Panc1 (cell line): Measurements from ENCODE around the gene DCAF4. TPM values are rescaled to one million over a fixed set of nuclear protein-coding genes. Genes with fewer than 3 reads are reported as not detected.

Source experiments
- ATAC-seq: fragments of 200-7000 bp; cut with Tn5 transposase; 2 replicates; pipeline ENCODE4 v1.9.1; 2020; ENCODE audit warnings: mild to moderate bottlenecking, moderate library complexity
- BruUV-seq: library from RNA; stranded (reverse); fragments of 400-500 nt; replicated peaks from 2 replicates; lab custom pipeline; 2021; lab: Mats Ljungman, UMichigan
- CTCF ChIA-PET: fragments of 300-600 bp; sonication (Branson Sonifier 250); formaldehyde crosslinking; loops from one replicate; lab custom pipeline; 2022; ENCODE audit warnings: antibody characterized with exemption; lab: Charles Lee
- POLR2A ChIA-PET: fragments of 300-600 bp; sonication (Branson Sonifier 250); formaldehyde crosslinking; loops from one replicate; lab custom pipeline; 2022; ENCODE audit warnings: antibody characterized with exemption; lab: Charles Lee
- DNase-seq: peaks from one replicate; pipeline ENCODE4 v3.0.0-alpha.2; 2010; ENCODE audit warnings: low read depth, low spot score
- H3K27ac ChIP-seq: 2 replicates; pipeline ENCODE4 v1.5.1; 2011; ENCODE audit warnings: mild to moderate bottlenecking, low read length, inconsistent platforms
- H3K27me3 ChIP-seq: fragments of 200-500 bp; sonication (Bioruptor generic); 2 replicates; pipeline ENCODE4 v1.6.0; 2014; ENCODE audit warnings: low read length, inconsistent platforms; ENCODE audit not compliant: control insufficient read depth, insufficient read depth
- H3K36me3 ChIP-seq: fragments of 200-500 bp; sonication (Bioruptor generic); 2 replicates; pipeline ENCODE4 v1.5.1; 2014; ENCODE audit warnings: inconsistent platforms, mild to moderate bottlenecking, low read length, moderate library complexity; ENCODE audit not compliant: control insufficient read depth, insufficient read depth
- H3K4me1 ChIP-seq: 2 replicates; pipeline ENCODE4 v1.5.1; 2011; ENCODE audit warnings: inconsistent platforms, mild to moderate bottlenecking, low read length, moderate library complexity; ENCODE audit not compliant: control insufficient read depth, insufficient read depth
- H3K4me3 ChIP-seq, 2 experiments: 2 replicates each; pipeline ENCODE4 v1.5.1; 2011 to 2012; ENCODE audit warnings: low read depth in 2 of 2, low read length in 2 of 2, mild to moderate bottlenecking in 2 of 2, inconsistent platforms in 1 of 2, moderate library complexity in 1 of 2
- H3K9me3 ChIP-seq: fragments of 200-500 bp; sonication (Bioruptor generic); 2 replicates; pipeline ENCODE4 v1.5.1; 2014; ENCODE audit warnings: low read depth, mild to moderate bottlenecking, inconsistent platforms, low read length, moderate library complexity; ENCODE audit not compliant: control insufficient read depth, insufficient read depth
- CTCF ChIP-seq: fragments of 450-650 bp; IDR thresholded peaks from 2 replicates; pipeline ENCODE4 v1.5.1; 2017; ENCODE audit warnings: mild to moderate bottlenecking
- POLR2AphosphoS5 ChIP-seq: IDR thresholded peaks from 2 replicates; pipeline ENCODE4 v1.6.1; 2012; ENCODE audit warnings: mild to moderate bottlenecking, low read depth, low read length, moderate library complexity
- SIN3A ChIP-seq: IDR thresholded peaks from 2 replicates; pipeline ENCODE4 v1.6.1; 2012; ENCODE audit warnings: low read depth, mild to moderate bottlenecking, low read length, moderate library complexity, borderline replicate concordance; ENCODE audit not compliant: insufficient read depth
- TCF7L2 ChIP-seq: IDR thresholded peaks from 2 replicates; pipeline ENCODE4 v1.6.1; 2011; ENCODE audit warnings: mild to moderate bottlenecking, low read depth, low read length, inconsistent platforms
- in situ Hi-C: cut with HindIII; loops from 2 replicates; pipeline ENCODE4 v1.10.0; 2016; ENCODE audit warnings: low sequenced_read_pairs, low pct_unique_long_range_greater_than_20kb
- intact Hi-C: fragments of 100-400 bp; cut with micrococcal nuclease; formaldehyde crosslinking; loops from one replicate; pipeline ENCODE4 v1.10.0; 2022; ENCODE audit not compliant: unreplicated experiment
- total RNA-seq: library from RNA; stranded (reverse); gene quantifications from one replicate; pipeline ENCODE4 v1.2.1, GENCODE V29; 2021; ENCODE audit not compliant: unreplicated experiment
- TF ChIP-seq, protein P1 (sequence below), 2 experiments: IDR thresholded peaks; 2 replicates each; pipeline ENCODE4 v1.6.1; 2011 to 2012; ENCODE audit warnings: low read depth in 2 of 2, control low read depth in 1 of 2, low read length in 1 of 2, mild to moderate bottlenecking in 1 of 2, moderate library complexity in 1 of 2; ENCODE audit not compliant: insufficient read depth in 1 of 2

DCAF4 gene
- total RNA-seq, 1 experiment from 2014 or later, result 18.2 TPM

GRCh38 chr14:72996916-72997315, 70.7 kb downstream of the DCAF4 start:
- H3K4me3 ChIP-seq, result no peak overlapping the region
- ChIA-PET CTCF (no interaction called here), POLR2A (no interaction called here)
- no peaks in the 10 kb centered on the region for H3K4me1 ChIP-seq
- no TSS peak for BruUV-seq
- TF ChIP-seq CTCF, result no peak
- TF ChIP-seq, protein P1, sequence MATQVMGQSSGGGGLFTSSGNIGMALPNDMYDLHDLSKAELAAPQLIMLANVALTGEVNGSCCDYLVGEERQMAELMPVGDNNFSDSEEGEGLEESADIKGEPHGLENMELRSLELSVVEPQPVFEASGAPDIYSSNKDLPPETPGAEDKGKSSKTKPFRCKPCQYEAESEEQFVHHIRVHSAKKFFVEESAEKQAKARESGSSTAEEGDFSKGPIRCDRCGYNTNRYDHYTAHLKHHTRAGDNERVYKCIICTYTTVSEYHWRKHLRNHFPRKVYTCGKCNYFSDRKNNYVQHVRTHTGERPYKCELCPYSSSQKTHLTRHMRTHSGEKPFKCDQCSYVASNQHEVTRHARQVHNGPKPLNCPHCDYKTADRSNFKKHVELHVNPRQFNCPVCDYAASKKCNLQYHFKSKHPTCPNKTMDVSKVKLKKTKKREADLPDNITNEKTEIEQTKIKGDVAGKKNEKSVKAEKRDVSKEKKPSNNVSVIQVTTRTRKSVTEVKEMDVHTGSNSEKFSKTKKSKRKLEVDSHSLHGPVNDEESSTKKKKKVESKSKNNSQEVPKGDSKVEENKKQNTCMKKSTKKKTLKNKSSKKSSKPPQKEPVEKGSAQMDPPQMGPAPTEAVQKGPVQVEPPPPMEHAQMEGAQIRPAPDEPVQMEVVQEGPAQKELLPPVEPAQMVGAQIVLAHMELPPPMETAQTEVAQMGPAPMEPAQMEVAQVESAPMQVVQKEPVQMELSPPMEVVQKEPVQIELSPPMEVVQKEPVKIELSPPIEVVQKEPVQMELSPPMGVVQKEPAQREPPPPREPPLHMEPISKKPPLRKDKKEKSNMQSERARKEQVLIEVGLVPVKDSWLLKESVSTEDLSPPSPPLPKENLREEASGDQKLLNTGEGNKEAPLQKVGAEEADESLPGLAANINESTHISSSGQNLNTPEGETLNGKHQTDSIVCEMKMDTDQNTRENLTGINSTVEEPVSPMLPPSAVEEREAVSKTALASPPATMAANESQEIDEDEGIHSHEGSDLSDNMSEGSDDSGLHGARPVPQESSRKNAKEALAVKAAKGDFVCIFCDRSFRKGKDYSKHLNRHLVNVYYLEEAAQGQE (IDR thresholded peaks at IDR 0.05; ENCODE audit: insufficient read depth in 1 of 2, low read depth in 2 of 2, low read length in 1 of 2), result peak in 1 of 2 experiments; percentile 48; a peak in 1 of 4 replicates
- TF ChIP-seq SIN3A, result no peak
- no peak for TF ChIP-seq POLR2AphosphoS5
- no peak for TF ChIP-seq TCF7L2
- intact Hi-C loops, result no loop called here
- H3K36me3 ChIP-seq, result peaks cover 7% of the 10 kb centered on the region
- no peak overlapping the region for H3K27ac ChIP-seq
- no peak for ATAC-seq
- no peaks in the 10 kb centered on the region for H3K27me3 ChIP-seq
- H3K9me3 ChIP-seq, result no peaks in the 10 kb centered on the region
- no peak for DNase-seq
- in situ Hi-C loops, result no loop called here

DNA sequence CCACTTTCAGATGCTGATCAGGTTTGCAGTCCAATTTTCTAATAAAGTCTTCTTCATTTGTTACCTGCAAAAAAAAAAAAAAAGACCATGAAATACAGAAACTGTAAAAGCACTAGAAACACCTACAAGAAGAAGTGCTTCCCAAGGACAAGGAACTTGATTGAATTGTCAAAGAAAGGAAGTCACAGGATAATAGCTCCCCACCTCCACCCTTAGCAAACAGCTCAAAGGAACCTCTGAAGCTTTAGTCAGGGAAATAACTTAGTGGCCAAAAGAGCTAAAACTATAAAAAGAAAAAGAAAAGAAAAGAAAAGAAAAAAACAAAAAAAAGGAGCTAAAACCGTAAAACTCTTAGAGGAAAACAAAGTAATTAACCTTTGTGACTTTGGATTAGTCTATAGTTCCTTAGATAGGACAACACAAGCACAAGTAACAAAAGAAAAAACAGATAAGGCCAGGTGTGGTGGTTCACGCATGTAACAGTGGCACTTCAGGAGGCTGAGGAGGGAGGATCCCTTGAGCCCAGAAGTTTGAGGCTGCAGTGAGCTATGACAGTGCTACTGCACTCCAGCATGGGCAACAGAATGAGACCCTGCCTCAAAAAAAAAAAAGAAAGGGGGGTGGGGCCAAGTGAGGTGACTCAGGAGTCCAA, 72.1 kb downstream of the DCAF4 start:
- DNase-seq (no peak), ATAC-seq (no peak)
- Histone ChIP-seq H3K4me1 (no peaks in the 10 kb centered on the region), H3K27me3 (no peaks in the 10 kb centered on the region), H3K27ac (no peak overlapping the region), H3K36me3 (peaks cover 7% of the 10 kb centered on the region), H3K4me3 (no peak overlapping the region), H3K9me3 (no peaks in the 10 kb centered on the region)
- in situ Hi-C loops (no loop called here), intact Hi-C loops (no loop called here)
- no TSS peak for BruUV-seq
- TF ChIP-seq TCF7L2 (no peak), CTCF (no peak), POLR2AphosphoS5 (no peak), SIN3A (no peak)
- TF ChIP-seq, protein P1 (IDR thresholded peaks at IDR 0.05; ENCODE audit: insufficient read depth in 1 of 2, low read depth in 2 of 2, low read length in 1 of 2), result no peak
- ChIA-PET POLR2A (interaction anchor here (0.6 kb wide), 1 partner anchor 22 kb away, joined by 4 read pairs; no protein-coding TSS in a partner anchor), CTCF (no interaction called here)
